Measurements from ENCODE around the gene LPCAT1. TPM values are rescaled to one million over a fixed set of nuclear protein-coding genes. Genes with fewer than 3 reads are reported as not detected.
A peak's percentile ranks its signal among the peaks of the same experiment; 100 is the strongest.

LPCAT1 gene
- total and polyA plus RNA-seq, 2 experiments from 2014 or later = 78.0 to 255 TPM

- TF ChIP-seq EZH2phosphoT487 (IDR thresholded peaks at IDR 0.05; ENCODE audit: unreplicated experiment) = no peak
Measured at GRCh38 chr5:1465117-1465516, 58.6 kb downstream of the LPCAT1 start (continued).

DNA sequence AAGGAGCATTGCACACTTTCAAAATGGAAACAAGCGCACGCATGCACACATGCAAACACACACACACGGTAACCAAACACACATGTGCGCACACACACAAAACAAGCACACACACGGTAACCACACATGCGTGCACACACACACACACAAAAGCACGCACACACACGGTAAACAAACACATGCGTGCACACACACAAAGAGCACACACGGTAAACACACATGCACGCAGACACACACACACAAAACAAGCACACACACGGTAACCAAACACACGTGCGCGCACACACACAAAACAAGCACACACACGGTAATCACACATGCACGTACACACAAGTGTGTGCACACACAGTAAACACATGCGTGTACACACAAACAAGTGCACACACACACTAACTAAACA, 59.2 kb downstream of the LPCAT1 start:
- H3K36me3 ChIP-seq (ENCODE audit: insufficient read depth) = peaks cover 43% of the 10 kb centered on the region
- H3K27me3 ChIP-seq (ENCODE audit: insufficient read depth) = no peaks in the 10 kb centered on the region
- no peak for ATAC-seq
- Mint-ChIP-seq H3K4me3 (no peak overlapping the region), H3K9me3 (peaks cover 25% of the 10 kb centered on the region), H3K4me1 (no peaks in the 10 kb centered on the region; the same call in 2 of the 3 replicates), H3K36me3 (ENCODE audit: low read depth) (peaks cover 90% of the 10 kb centered on the region), H3K27me3 (ENCODE audit: insufficient read depth, low read depth, poor library complexity) (peaks cover 28% of the 10 kb centered on the region), H3K27ac (peak overlapping the region; percentile 56; the same call in 1 of the 2 replicates)
- H3K9me2 ChIP-seq (ENCODE audit: insufficient read depth) = no peaks in the 10 kb centered on the region
- no peak for DNase-seq (ENCODE audit: low spot score)
- no peak overlapping the region for H3K4me2 ChIP-seq
- H3K4me3 ChIP-seq = no peak overlapping the region
- H3K4me1 ChIP-seq (ENCODE audit: insufficient read depth) = no peaks in the 10 kb centered on the region
- no peak overlapping the region for H3K27ac ChIP-seq (ENCODE audit: low read depth)
- H4K20me1 ChIP-seq (replicated peaks; ENCODE audit: insufficient read depth) = peaks cover 7% of the 10 kb centered on the region; the same call in 1 of the 2 replicates
- no peaks in the 10 kb centered on the region for H3K79me2 ChIP-seq (replicated peaks; ENCODE audit: insufficient read depth)
- TF ChIP-seq ZNF114 (CRISPR knock-in tag; IDR thresholded peaks at IDR 0.05) = no peak
- TF ChIP-seq JUNB (IDR thresholded peaks at IDR 0.05; ENCODE audit: unreplicated experiment) = no peak
- TF ChIP-seq EZH2 (IDR thresholded peaks at IDR 0.05; ENCODE audit: low read depth, unreplicated experiment) = no peak
- TF ChIP-seq REST (IDR thresholded peaks at IDR 0.05; ENCODE audit: unreplicated experiment) = no peak
- no peak for TF ChIP-seq POLR2AphosphoS5 (IDR thresholded peaks at IDR 0.05; ENCODE audit: low read depth)
- TF ChIP-seq, protein P1, sequence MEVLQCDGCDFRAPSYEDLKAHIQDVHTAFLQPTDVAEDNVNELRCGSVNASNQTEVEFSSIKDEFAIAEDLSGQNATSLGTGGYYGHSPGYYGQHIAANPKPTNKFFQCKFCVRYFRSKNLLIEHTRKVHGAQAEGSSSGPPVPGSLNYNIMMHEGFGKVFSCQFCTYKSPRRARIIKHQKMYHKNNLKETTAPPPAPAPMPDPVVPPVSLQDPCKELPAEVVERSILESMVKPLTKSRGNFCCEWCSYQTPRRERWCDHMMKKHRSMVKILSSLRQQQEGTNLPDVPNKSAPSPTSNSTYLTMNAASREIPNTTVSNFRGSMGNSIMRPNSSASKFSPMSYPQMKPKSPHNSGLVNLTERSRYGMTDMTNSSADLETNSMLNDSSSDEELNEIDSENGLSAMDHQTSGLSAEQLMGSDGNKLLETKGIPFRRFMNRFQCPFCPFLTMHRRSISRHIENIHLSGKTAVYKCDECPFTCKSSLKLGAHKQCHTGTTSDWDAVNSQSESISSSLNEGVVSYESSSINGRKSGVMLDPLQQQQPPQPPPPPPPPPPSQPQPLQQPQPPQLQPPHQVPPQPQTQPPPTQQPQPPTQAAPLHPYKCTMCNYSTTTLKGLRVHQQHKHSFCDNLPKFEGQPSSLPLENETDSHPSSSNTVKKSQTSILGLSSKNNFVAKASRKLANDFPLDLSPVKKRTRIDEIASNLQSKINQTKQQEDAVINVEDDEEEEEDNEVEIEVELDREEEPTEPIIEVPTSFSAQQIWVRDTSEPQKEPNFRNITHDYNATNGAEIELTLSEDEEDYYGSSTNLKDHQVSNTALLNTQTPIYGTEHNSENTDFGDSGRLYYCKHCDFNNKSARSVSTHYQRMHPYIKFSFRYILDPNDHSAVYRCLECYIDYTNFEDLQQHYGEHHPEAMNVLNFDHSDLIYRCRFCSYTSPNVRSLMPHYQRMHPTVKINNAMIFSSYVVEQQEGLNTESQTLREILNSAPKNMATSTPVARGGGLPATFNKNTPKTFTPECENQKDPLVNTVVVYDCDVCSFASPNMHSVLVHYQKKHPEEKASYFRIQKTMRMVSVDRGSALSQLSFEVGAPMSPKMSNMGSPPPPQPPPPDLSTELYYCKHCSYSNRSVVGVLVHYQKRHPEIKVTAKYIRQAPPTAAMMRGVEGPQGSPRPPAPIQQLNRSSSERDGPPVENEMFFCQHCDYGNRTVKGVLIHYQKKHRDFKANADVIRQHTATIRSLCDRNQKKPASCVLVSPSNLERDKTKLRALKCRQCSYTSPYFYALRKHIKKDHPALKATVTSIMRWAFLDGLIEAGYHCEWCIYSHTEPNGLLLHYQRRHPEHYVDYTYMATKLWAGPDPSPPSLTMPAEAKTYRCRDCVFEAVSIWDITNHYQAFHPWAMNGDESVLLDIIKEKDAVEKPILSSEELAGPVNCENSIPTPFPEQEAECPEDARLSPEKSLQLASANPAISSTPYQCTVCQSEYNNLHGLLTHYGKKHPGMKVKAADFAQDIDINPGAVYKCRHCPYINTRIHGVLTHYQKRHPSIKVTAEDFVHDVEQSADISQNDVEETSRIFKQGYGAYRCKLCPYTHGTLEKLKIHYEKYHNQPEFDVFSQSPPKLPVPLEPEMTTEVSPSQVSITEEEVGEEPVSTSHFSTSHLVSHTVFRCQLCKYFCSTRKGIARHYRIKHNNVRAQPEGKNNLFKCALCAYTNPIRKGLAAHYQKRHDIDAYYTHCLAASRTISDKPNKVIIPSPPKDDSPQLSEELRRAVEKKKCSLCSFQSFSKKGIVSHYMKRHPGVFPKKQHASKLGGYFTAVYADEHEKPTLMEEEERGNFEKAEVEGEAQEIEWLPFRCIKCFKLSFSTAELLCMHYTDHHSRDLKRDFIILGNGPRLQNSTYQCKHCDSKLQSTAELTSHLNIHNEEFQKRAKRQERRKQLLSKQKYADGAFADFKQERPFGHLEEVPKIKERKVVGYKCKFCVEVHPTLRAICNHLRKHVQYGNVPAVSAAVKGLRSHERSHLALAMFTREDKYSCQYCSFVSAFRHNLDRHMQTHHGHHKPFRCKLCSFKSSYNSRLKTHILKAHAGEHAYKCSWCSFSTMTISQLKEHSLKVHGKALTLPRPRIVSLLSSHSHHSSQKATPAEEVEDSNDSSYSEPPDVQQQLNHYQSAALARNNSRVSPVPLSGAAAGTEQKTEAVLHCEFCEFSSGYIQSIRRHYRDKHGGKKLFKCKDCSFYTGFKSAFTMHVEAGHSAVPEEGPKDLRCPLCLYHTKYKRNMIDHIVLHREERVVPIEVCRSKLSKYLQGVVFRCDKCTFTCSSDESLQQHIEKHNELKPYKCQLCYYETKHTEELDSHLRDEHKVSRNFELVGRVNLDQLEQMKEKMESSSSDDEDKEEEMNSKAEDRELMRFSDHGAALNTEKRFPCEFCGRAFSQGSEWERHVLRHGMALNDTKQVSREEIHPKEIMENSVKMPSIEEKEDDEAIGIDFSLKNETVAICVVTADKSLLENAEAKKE (CRISPR knock-in tag; IDR thresholded peaks at IDR 0.05) = no peak
- no peak for TF ChIP-seq ZNF331 (CRISPR knock-in tag; IDR thresholded peaks at IDR 0.05; ENCODE audit: low read depth)
- TF ChIP-seq STAT1 (IDR thresholded peaks at IDR 0.05; ENCODE audit: unreplicated experiment) = no peak
- no peak for TF ChIP-seq ETS1 (IDR thresholded peaks at IDR 0.05)
- TF ChIP-seq, protein P2, sequence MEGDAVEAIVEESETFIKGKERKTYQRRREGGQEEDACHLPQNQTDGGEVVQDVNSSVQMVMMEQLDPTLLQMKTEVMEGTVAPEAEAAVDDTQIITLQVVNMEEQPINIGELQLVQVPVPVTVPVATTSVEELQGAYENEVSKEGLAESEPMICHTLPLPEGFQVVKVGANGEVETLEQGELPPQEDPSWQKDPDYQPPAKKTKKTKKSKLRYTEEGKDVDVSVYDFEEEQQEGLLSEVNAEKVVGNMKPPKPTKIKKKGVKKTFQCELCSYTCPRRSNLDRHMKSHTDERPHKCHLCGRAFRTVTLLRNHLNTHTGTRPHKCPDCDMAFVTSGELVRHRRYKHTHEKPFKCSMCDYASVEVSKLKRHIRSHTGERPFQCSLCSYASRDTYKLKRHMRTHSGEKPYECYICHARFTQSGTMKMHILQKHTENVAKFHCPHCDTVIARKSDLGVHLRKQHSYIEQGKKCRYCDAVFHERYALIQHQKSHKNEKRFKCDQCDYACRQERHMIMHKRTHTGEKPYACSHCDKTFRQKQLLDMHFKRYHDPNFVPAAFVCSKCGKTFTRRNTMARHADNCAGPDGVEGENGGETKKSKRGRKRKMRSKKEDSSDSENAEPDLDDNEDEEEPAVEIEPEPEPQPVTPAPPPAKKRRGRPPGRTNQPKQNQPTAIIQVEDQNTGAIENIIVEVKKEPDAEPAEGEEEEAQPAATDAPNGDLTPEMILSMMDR (conservative IDR thresholded peaks at IDR 0.05; ENCODE audit: low read depth in 2 of 2) = no peak
- no peak for TF ChIP-seq CREB1 (CRISPR knock-in tag; IDR thresholded peaks at IDR 0.05; ENCODE audit: low read depth)
- no peak for TF ChIP-seq EZH2phosphoT487 (IDR thresholded peaks at IDR 0.05; ENCODE audit: unreplicated experiment)
- TF ChIP-seq NANOG (IDR thresholded peaks at IDR 0.05; ENCODE audit: borderline replicate concordance) = no peak
- H3F3A ChIP-seq (replicated peaks; ENCODE audit: low read depth) = peaks cover 56% of the 10 kb centered on the region
- no peak overlapping the region for H2AFZ ChIP-seq

Data from GM23338 (cell line).